ENCODE measurements around the gene CXCR6. TPM values are rescaled to one million over a fixed set of nuclear protein-coding genes. Genes with fewer than 3 reads are reported as not detected.

The CXCR6 gene
- total and polyA plus RNA-seq, 2 of the 8 experiments (the other 6 are each of a cell fraction or from before 2014, with no cell fraction given) = not detected

DNA sequence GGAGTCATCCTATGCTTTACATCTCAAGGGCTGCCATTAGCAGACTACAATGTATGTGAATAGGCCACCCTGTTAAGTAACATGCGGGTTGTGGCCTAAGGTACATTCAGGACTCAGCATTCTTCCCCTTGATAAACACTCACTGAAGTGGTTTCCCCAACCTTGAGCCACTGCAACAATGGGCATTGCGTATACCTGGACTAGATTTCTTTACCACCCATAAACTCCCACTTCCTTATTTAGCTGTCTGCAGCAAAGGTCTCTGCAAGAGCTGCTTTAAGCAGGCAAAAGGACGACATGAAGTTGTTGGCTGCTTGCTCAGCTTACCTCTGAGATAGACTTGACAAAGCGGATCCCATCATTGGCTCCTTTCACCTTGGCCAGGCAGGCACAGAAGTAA is 36.1 kb downstream of the CXCR6 start (continued):
- TF ChIP-seq, protein P1, sequence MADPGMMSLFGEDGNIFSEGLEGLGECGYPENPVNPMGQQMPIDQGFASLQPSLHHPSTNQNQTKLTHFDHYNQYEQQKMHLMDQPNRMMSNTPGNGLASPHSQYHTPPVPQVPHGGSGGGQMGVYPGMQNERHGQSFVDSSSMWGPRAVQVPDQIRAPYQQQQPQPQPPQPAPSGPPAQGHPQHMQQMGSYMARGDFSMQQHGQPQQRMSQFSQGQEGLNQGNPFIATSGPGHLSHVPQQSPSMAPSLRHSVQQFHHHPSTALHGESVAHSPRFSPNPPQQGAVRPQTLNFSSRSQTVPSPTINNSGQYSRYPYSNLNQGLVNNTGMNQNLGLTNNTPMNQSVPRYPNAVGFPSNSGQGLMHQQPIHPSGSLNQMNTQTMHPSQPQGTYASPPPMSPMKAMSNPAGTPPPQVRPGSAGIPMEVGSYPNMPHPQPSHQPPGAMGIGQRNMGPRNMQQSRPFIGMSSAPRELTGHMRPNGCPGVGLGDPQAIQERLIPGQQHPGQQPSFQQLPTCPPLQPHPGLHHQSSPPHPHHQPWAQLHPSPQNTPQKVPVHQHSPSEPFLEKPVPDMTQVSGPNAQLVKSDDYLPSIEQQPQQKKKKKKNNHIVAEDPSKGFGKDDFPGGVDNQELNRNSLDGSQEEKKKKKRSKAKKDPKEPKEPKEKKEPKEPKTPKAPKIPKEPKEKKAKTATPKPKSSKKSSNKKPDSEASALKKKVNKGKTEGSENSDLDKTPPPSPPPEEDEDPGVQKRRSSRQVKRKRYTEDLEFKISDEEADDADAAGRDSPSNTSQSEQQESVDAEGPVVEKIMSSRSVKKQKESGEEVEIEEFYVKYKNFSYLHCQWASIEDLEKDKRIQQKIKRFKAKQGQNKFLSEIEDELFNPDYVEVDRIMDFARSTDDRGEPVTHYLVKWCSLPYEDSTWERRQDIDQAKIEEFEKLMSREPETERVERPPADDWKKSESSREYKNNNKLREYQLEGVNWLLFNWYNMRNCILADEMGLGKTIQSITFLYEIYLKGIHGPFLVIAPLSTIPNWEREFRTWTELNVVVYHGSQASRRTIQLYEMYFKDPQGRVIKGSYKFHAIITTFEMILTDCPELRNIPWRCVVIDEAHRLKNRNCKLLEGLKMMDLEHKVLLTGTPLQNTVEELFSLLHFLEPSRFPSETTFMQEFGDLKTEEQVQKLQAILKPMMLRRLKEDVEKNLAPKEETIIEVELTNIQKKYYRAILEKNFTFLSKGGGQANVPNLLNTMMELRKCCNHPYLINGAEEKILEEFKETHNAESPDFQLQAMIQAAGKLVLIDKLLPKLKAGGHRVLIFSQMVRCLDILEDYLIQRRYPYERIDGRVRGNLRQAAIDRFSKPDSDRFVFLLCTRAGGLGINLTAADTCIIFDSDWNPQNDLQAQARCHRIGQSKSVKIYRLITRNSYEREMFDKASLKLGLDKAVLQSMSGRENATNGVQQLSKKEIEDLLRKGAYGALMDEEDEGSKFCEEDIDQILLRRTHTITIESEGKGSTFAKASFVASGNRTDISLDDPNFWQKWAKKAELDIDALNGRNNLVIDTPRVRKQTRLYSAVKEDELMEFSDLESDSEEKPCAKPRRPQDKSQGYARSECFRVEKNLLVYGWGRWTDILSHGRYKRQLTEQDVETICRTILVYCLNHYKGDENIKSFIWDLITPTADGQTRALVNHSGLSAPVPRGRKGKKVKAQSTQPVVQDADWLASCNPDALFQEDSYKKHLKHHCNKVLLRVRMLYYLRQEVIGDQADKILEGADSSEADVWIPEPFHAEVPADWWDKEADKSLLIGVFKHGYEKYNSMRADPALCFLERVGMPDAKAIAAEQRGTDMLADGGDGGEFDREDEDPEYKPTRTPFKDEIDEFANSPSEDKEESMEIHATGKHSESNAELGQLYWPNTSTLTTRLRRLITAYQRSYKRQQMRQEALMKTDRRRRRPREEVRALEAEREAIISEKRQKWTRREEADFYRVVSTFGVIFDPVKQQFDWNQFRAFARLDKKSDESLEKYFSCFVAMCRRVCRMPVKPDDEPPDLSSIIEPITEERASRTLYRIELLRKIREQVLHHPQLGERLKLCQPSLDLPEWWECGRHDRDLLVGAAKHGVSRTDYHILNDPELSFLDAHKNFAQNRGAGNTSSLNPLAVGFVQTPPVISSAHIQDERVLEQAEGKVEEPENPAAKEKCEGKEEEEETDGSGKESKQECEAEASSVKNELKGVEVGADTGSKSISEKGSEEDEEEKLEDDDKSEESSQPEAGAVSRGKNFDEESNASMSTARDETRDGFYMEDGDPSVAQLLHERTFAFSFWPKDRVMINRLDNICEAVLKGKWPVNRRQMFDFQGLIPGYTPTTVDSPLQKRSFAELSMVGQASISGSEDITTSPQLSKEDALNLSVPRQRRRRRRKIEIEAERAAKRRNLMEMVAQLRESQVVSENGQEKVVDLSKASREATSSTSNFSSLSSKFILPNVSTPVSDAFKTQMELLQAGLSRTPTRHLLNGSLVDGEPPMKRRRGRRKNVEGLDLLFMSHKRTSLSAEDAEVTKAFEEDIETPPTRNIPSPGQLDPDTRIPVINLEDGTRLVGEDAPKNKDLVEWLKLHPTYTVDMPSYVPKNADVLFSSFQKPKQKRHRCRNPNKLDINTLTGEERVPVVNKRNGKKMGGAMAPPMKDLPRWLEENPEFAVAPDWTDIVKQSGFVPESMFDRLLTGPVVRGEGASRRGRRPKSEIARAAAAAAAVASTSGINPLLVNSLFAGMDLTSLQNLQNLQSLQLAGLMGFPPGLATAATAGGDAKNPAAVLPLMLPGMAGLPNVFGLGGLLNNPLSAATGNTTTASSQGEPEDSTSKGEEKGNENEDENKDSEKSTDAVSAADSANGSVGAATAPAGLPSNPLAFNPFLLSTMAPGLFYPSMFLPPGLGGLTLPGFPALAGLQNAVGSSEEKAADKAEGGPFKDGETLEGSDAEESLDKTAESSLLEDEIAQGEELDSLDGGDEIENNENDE (IDR thresholded peaks at IDR 0.05; ENCODE audit: insufficient replicate concordance, low read length) = no peak
- TF ChIP-seq SUZ12 (IDR thresholded peaks at IDR 0.05; ENCODE audit: low read length) (no peak), CREB1 (IDR thresholded peaks at IDR 0.05) (no peak), BCL11A (IDR thresholded peaks at IDR 0.05; ENCODE audit: low read depth in 2 of 2, low read length in 2 of 2) (no peak)
